Uterus (tissue), 2 donors: ENCODE data around the gene ANO8.

Experiments used
- CTCF ChIP-seq, 4 experiments: fragments of 200-600 bp in 2 of 4; fragments of 450-650 bp in 2 of 4; sonication (generic) in 2 of 4; IDR thresholded peaks; one replicate each; pipeline ENCODE4 v1.5.1; 2016 to 2019; ENCODE audit warnings: antibody characterized with exemption in 4 of 4, mild to moderate bottlenecking in 2 of 4, moderate library complexity in 1 of 4
- POLR2A ChIP-seq, 2 donors: fragments of 450-650 bp; IDR thresholded peaks; one replicate each; pipeline ENCODE4 v1.6.1; 2016; ENCODE audit warnings: antibody characterized with exemption in 2 of 2, mild to moderate bottlenecking in 1 of 2, moderate library complexity in 1 of 2

- TF ChIP-seq CTCF (IDR thresholded peaks at IDR 0.05) (no peak), POLR2A (IDR thresholded peaks at IDR 0.05) (no peak)
Measured at GRCh38 chr19:17357078-17357666, 22.5 kb upstream of the ANO8 start.
